Progenitor cell of endocrine pancreas (in vitro differentiated cells): ENCODE results near the gene LAMA5. TPM values are rescaled to one million over a fixed set of nuclear protein-coding genes. Genes with fewer than 3 reads are reported as not detected.
A peak's percentile ranks its signal among the peaks of the same experiment; 100 is the strongest.

Experiments used
- DNase-seq: peaks from one replicate; pipeline ENCODE4 v3.0.0; 2021; ENCODE audit warnings: low spot score; ENCODE audit not compliant: unreplicated experiment
- H3K27ac Mint-ChIP-seq: 2 replicates; pipeline ENCODE4 v1.8.0; 2021; ENCODE audit warnings: mild to moderate bottlenecking, moderate library complexity, mixed read lengths
- H3K27me3 Mint-ChIP-seq: 2 replicates; pipeline ENCODE4 v1.8.0; 2021; ENCODE audit warnings: mixed read lengths
- H3K36me3 Mint-ChIP-seq: 2 replicates; pipeline ENCODE4 v1.8.0; 2022; ENCODE audit warnings: mixed read lengths; ENCODE audit not compliant: insufficient read depth
- H3K4me1 Mint-ChIP-seq: 2 replicates; pipeline ENCODE4 v1.8.0; 2021; ENCODE audit warnings: low read depth, mixed read lengths
- H3K4me3 Mint-ChIP-seq: 2 replicates; pipeline ENCODE4 v1.8.0; 2021; ENCODE audit warnings: low read depth, mild to moderate bottlenecking, moderate library complexity, mixed read lengths
- H3K9me3 Mint-ChIP-seq: 2 replicates; pipeline ENCODE4 v1.8.0; 2021; ENCODE audit warnings: low read depth, mixed read lengths
- CTCF ChIP-seq: fragments of 200-600 bp; sonication (generic); IDR thresholded peaks from one replicate; pipeline ENCODE4 v1.5.0; 2021; ENCODE audit warnings: antibody characterized with exemption, mild to moderate bottlenecking; ENCODE audit not compliant: unreplicated experiment
- total RNA-seq: library from RNA; stranded (reverse); gene quantifications from 2 replicates; pipeline ENCODE4 v1.2.1, GENCODE V29; 2021

LAMA5 gene
- total RNA-seq, 1 donor from 2014 or later: 252 TPM

- Mint-ChIP-seq H3K4me1 (peaks cover 19% of the 10 kb centered on the region), H3K4me3 (peak overlapping the region; percentile 80), H3K27ac (peak overlapping the region; percentile 73), H3K27me3 (no peaks in the 10 kb centered on the region), H3K9me3 (no peaks in the 10 kb centered on the region), H3K36me3 (peaks cover 9% of the 10 kb centered on the region)
- DNase-seq: no peak
- TF ChIP-seq CTCF: no peak
These were observed 21.0 kb upstream of the LAMA5 start for GRCh38 chr20:62387933-62388635.

- Mint-ChIP-seq H3K27me3 (no peaks in the 10 kb centered on the region), H3K4me1 (peaks cover 23% of the 10 kb centered on the region), H3K9me3 (no peaks in the 10 kb centered on the region), H3K27ac (peak overlapping the region; percentile 73), H3K36me3 (peaks cover 13% of the 10 kb centered on the region), H3K4me3 (peak overlapping the region; percentile 80)
- no peak for TF ChIP-seq CTCF
- DNase-seq: no peak
These were observed 20.3 kb upstream of the LAMA5 start for GRCh38 chr20:62387219-62387913.

- peaks cover 5% of the 10 kb centered on the region for H3K9me3 Mint-ChIP-seq
- TF ChIP-seq CTCF: no peak
- H3K4me3 Mint-ChIP-seq: peak within 1 kb of the TSS; percentile 80
- peaks cover 23% of the 10 kb centered on the region for H3K4me1 Mint-ChIP-seq
- H3K27ac Mint-ChIP-seq: peak within 1 kb of the TSS; percentile 92
- no peaks in the 10 kb centered on the region for H3K27me3 Mint-ChIP-seq
- peak; percentile 81 for DNase-seq
- H3K36me3 Mint-ChIP-seq: peaks cover 19% of the 10 kb centered on the region
These were observed 19.5 kb upstream of the LAMA5 start, which contains the start of gene RPS21 for GRCh38 chr20:62386383-62387218. TSS of gene RPS21 (plus strand) at chr20:62387103. CDS start at chr20:62387339, 236 bp downstream.

GRCh38 chr20:62382306-62383198 lies 15.4 kb upstream of the LAMA5 start:
- Mint-ChIP-seq H3K9me3 (peaks cover 5% of the 10 kb centered on the region), H3K4me1 (peaks cover 18% of the 10 kb centered on the region), H3K27me3 (no peaks in the 10 kb centered on the region), H3K4me3 (peak overlapping the region; percentile 29), H3K36me3 (peaks cover 9% of the 10 kb centered on the region), H3K27ac (peak overlapping the region; percentile 73)
- peak; percentile 85 for DNase-seq
- peak; percentile 86 for TF ChIP-seq CTCF
